NCI-H345 (cell line): ENCODE data around the gene LIPI.

ENCODE experiments used
- DNase-seq: peaks from one replicate; lab custom pipeline; 2025; lab: John Stamatoyannopoulos, UW

LIPI gene

DNA sequence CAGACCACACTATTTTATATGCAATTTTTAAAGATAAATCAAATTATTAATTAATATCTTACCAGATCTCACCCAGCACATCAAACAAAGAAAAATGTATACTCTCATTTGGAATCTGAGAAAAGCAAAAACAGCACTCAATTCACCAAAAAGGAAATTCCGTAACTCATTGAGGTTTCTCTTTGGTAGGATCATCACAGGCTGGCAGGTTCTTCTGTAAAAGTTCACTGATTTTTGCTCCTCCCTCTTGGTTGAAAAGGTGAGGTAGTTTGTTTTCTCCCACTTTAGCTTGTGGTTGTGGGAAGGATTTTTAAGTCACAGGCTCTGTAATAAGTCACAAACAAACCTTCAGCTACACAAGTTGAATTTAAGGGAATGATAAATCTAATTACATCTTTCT is at the start of gene LIPI:
Gene LIPI (minus strand): TSS at position 218 of the 400 bp plus-strand sequence. CDS start 110 bp downstream, at position 108.
- no peak for DNase-seq

DNA sequence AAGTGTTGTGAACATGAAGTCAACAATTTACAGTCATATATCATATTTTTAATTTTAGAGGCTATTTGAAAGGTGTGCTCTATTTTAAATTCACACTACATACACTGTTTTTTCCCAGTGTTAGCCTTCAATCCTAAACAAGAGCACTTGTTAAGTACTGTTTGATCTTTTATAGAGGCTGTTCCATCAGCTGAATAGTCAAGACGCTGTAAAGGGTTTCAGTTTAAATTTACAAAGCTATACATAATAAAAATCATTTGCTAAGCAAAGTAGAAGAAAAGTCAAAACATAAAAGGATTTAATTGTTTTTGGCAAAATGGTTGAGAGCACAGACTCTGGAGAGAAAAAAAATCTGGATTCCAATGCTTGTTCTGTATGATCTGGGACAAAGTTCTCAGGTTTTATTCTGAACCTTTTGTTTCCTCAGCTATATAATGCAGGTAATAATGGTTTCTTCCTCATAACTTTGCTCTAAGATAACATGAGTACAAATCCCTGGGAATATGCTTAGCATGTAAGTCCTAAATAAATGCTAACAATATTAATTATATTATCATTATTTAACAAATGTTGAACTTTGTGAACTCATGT is 49.5 kb upstream of the LIPI start:
- DNase-seq, result no peak

DNA sequence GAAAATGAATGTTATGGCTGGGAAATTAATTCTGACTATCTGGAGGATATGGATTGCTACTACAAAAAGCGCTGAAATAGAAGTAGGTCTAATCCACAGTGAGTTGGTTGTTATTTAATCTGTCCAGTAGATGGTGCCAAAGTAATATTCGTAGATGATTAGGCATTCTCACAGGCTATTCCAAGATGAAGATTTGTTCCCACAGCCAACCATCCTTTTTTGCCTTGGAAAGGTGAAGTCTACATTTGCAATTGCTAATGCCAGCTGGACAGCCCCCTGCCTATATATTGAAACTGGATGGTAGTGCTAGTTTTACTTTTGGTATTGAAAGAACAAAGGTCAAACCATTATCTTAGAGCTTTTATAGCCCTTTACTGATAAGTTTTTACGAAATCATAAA is 49.0 kb upstream of the LIPI start:
- DNase-seq, result peak; percentile 45

DNA sequence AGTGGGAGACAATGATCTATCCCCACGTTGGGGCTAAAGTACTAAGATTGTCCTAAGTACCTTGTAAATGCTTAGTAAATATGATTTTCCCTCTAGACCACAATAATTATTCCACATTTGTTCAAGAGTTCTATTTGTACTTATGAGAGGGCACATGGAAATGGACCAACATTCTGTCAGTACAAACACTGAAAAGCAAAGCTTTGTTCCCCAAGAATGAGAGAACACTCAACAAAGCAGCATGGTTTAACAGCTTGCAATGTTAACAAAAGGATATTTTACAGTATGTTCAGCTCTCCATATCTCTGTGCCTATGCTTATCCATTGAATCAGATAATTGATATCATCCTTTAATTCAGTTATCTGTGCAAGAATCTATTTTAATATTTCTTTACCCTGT is 40.6 kb upstream of the LIPI start:
- no peak for DNase-seq

DNA sequence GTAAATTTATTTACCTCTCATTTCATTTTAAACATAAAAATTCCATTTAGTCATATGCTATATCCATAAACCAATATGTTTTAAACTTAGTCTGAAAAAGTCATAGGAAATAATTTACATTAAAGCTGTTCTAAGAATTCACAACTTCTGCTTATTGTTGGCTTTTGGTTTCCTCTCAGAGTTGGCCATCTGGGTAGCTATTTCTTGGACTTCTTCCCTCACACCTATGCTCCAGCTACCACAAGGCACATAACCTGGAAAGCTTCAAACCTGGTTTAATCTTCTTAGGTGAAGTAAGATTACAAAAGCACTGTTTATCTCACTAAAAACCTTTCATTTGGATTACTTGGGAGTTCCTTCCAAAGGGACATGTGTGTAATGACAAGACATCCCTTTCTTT is 35.0 kb upstream of the LIPI start:
- no peak for DNase-seq

DNA sequence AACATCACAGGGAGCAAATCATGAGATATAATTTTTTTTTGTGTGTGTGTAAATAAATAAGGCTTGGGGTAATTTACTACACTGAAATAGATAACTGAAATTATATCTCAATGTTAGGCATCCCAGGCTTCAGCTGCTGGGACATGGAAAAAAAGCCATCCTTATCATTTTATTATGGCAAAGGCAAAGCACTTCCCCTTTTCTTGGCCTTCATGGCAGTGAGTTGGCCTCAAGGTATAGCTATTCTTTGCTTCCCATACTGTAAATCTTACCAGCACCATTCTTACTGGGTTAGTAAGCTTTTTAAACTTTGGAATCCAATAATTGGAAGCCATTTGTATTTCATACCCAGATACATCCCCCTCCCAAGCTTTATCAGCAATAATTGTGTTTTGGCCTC is 34.2 kb upstream of the LIPI start:
- no peak for DNase-seq

DNA sequence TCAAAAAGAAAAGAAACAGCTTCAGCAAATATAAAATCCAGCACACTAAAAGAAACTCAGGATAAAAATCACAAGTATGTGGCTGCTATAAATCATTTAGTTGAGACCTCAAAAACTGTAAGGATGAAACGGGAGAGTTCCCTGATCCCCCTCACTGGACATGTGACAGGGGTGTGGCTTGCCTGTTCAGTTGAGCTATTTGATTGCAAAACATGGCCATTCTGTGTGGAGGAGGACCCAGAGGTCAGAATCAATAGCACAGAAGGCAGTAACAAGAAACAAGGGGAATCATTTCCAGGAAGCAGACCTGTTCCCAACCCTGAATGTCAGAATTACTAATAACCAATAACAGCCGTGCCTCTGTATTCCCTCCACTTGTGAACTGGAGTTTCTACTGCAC is 33.1 kb upstream of the LIPI start:
- DNase-seq, result no peak

DNA sequence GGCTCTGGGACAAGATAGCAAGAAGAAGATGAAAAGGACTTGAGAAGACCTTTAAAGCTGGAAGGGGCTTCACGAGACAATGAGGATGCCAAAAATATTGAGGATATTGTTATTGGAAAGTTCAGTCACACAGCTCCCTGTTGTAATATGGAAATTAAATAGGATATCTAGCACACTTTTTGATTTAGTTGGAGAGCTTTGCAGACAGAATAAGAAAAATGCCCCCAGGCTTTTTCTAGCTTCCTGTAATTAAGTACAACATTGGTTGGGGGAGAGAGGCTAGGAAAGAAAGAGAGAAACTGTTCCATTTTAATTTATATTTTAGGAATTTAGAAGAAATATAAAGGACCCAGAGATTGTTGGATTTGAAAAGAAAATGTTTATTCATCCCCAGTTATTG is 32.7 kb upstream of the LIPI start:
- no peak for DNase-seq

DNA sequence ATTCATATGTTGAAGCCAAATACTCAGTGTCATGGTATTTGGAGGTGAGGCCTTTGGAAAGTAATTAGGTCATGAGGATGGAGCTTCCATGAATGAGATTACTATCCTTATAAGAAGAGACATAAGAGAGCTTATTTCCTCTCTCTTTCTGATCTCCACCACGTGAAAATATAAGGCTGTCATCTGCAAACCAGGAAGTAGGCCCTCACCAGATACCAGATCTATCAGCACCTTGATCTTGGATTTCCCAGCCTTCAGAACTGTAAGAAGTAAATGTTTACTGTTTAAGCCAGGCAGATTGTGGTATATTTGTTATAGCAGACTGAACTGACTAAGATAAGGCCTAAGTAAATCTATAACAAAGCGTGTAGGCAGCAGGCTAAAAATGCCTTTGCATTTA is 30.5 kb upstream of the LIPI start:
- no peak for DNase-seq

DNA sequence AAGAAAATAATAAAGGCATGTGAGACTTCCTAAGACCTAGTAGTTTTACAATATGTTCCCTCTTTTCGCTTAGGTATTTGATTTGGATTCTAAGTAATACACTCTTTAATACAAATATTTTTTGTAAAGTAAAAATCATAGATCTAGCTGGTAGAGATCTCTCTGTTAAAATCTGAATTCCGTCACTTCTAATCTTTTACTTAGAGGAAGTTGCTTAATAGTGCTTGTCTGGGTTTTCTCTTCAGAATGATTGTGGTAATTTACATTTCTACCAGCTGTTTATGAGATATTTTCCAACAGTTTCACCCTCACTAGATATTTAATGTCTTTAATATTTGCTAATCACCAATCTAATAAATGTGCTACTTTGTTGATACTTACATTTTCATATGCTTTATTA is 28.5 kb upstream of the LIPI start:
- DNase-seq, result no peak

DNA sequence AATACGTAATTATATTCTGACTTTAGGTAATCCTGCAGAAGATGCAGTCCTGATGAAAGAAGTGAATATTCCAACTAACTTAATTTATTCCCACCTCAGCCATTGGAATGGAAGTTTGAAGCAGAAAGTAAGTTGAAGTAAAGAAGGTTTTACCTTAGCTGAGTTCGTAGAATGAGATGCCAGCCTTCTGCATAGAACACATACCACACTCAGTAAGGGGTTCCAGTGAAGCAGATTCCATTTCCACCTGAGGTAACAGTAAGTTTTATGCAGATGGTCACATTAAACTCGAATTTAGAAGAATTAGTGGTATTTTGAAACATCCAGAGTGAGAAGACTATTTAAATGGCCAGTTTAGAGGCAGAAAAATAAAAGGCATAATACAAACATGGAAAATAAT is 25.4 kb upstream of the LIPI start:
- no peak for DNase-seq

DNA sequence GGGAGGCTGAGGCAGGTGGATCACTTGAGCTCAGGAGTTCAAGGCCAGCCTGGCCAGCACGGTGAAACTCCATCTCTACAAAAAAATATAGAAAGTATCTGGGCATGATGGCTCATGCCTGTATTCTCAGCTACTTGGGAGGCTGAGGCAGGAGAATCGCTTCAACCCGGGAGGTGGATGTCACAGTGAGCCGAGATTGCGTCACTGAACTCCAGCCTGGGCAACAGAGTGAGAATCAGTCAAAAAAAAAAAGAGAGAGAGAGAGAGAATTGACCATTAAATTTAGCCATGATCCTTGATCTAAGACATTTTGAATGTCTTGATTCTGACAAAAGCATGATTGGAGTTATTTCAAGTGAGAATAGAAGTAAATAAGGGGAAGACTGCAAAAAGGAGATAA is 24.3 kb upstream of the LIPI start:
- no peak for DNase-seq

DNA sequence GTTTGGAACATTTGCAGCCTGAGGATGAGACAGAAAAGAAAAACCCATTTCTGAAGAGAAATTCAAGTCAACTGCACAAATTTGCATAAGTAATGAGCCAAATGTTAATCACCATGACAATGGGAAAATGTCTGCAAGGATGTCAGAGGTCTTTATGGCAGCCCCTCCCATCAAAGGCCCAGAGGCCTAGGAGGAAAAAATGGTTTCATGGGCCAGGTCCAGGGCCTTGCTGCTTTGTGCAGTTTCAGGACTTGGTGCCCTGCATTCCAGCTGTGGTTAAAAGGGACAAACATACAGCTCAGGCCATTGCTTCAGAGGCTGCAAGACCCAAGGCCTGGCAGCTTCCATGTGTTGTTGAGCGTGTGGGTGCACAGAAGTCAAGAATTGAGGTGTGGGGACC is 18.6 kb upstream of the LIPI start:
- no peak for DNase-seq

DNA sequence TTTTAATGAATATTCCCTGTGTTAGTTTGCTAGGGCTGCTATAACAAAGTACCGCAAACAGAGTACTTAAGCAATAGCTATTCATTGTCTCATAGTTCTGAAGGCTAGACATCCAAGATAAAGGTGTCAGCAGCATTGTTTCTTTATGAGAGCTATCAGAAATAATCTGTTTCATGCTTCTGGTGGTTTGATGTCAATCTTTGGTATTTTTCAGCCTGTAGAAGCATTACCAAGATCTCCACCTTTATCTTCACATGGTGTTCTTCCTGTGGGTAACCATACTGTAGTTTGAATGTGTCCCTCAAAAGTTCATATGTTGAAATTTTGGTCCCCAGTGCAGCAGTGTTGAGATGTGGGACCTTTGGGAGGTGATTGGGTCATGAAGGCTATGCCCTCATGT is 12.6 kb upstream of the LIPI start:
- DNase-seq, result no peak

DNA sequence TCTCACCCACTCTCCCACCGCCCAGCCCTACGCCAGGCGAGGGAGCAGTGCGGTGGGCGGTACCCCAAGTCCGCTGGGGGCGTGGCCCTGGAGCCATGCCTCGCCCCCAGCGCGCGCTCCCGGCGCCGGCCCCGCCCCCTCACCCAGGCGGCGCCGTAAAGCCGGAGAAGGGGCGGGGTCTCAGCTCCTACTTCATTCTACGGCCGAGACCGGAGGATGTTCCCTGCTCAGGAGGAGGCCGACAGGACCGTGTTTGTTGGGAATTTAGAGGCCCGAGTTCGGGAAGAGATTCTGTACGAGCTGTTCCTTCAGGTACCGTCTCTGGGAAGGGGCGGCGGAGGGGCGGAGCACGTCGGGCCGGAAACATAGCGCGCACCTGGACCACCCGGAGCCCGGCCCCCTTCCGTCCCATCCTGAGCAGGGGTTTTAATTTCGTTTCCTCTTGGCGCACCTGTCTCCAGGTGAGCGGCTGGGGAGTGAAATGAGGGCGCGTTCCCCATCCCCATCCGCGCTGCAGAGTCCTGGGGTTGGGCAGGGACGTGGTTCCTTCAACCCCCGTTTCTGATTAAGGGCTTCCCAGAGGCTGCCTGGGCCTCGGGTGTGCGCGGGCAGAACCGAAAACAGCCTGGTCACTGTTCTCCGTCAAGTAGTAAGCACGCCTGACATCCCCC is 5.4 kb upstream of the LIPI start, which contains the start of gene RBM11:
Gene RBM11 (plus strand): TSS at position 187 of the 671 bp plus-strand sequence. CDS start 30 bp downstream, at position 217.
- DNase-seq, result peak; percentile 90

DNA sequence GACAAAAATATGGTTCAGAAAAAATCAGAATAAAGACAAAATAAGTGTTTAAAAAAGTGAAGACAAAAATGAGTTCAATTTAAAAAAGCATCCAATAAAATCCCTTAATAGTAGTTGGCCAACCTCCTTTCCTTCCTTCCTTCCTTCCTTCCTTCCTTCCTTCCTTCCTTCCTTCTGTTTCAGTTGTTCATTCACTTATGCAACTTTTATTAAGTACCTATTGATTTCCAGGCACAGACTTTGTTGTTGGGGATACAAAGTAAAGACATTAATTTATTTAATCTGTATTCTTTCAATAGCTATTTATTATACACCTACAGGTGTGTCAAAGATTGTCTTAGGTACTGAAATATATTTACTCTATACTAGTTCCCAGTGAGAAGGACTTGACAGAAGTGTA is 2.4 kb upstream of the LIPI start:
- DNase-seq, result no peak

DNA sequence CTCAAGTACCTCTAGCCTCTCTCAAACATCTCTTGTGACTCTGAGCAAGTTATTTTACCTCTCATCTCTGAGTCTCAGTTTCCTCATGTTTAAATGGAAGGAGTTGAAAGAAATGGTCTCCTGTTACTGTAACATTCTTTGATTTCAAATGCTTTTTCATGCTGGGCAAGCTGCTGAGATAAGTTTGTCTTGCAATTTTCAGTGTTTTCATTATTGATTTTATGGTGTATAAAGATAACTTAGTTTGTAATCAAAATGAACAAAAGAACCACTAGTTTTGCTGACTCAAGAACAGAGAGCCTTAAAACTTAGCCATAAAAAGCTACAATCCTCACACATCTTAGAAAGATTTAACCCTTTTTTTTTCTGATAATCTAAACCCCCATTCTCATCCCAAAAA is 4.5 kb downstream of the LIPI start:
- no peak for DNase-seq

DNA sequence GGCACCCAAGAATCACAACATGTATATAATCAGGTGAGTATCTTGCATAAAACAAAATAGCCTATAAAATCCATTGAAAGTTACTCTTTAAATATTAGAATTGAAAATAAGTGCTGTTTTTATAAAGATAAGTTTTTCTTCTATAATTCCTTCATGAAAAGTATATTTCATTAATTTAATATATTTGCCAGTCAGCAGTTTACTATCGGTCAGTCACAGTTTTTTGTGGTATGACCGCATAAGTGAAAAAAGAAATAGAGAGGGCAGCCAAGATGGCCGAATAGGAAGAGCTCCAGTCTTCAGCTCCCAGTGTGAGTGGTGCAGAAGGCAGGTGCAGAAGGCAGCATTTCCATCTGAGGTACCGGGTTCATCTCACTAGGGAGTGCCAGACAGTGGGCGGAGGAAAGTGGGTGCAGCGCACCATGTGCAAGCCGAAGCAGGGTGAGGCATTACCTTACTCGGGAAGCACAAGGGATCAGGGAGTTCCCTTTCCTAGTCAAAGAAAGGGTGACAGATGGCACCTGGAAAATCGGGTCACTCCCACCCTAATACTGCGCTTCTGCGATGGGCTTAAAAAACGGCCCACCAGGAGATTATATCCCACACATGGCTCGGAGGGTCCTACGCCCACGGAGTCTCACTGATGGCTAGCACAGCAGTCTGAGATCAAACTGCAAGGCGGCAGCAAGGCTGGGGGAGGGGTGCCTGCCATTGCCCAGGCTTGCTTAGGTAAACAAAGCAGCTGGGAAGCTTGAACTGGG is 44.1 kb downstream of the LIPI start:
- peak; percentile 63 for DNase-seq

DNA sequence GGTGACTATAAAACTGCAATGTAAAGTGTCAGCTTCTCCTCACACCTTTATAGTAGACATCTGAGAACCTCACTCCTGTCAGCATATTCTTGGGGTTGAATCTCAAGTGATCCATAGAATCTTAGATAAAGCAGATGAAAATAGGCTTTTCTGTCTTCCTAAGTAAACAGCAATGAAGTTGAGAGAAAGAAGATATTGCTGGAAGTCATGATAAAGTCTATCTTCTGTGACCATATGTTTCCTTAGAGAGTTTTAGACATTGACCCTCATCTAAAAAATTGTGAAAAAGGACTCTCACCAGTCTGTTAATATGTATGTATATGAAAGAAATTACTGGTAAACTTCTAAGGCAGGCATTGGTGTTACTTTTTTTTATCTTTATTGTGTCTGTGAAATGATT is 66.8 kb downstream of the LIPI start:
- no peak for DNase-seq

DNA sequence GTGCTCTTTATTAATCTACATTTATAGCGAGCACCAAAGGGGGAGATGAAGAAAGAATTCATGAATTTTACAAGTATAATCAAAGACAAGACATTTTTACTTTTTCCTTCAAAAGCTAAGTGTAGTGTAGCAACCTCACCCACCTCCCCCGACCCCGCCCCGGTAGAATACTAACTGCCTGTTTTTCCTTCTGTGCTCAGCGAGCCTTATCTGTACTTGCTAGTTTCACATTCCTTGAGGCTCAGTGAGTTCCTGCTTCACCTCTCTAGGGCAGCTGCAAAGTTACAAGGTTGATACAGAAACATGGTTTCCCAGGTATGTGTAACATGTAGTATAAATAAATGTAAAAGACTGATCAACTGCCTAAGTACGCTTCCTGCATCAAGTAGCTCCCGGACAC is 86.5 kb downstream of the LIPI start:
- no peak for DNase-seq

DNA sequence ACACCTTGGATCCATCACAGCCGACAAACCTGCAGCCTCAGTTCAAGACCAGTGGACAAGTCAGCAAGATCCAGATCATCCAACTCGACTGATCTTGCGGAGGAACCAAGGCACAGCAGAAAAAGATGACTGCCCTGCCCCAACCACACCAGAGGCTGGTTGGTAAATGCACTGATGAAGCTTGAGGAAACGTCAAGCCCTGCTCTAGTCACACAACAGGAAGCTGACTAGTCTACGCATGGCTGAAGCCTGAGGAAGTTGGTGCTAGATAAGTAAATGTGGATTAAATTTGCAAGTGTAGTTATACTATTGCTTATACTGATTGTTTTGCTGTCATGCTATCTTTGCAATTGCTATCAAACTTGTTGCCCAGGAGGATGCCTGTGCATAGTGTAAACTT is 89.0 kb downstream of the LIPI start:
- DNase-seq, result no peak

DNA sequence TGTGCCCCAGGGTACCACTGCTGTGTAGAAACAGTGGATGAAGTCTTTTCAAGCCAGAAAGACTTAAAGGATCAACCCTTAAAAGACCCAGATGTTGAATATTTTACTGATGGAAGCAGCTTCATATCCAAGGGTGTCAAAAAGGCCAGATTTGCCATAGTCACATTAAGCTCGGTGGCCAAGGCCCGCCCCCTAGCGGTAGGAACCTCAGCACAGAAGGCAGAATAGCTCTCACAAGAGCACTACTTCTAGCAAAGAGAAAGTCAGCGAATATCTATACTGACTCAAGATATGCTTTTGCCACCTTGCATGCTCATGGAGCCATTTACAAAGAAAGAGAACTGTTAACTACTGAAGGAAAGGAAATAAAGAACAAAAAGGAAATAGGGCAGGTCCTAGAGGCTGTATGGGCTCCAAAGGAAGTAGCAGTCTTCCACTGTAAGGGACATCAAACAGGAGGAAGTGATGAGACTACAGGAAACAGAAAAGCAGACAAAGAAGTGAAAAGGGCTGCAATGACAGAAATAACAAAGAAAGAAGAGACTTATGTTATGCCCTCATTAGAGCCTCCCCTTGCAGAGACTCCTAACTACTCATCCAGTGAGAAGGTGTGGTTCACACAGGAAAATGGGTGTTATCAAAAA is 90.5 kb downstream of the LIPI start:
- peak; percentile 47 for DNase-seq

DNA sequence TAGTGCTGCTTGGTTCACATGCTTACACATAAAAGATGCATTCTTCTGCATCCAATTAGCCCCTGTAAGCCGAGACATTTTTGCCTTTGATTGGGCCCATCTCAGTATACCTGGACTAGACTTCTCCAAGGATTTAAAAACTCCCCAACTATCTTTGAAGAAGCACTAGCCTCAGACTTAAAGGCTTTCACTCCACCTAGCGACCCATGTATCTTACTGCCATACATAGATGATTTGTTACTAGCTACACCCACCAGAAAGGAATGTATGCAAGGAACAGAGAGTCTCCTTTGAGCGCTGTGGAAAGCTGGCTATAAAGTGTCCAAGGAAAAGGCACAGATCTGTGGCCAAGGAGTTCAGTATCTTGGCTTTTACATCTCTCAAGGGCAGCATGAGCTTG is 91.7 kb downstream of the LIPI start:
- DNase-seq, result no peak
